Activated CD4-positive, alpha-beta T cell treated with anti-CD3 and anti-CD28 coated beads for 36 hours (primary cell): ENCODE measurements around the gene XKR3. TPM values are rescaled to one million over a fixed set of nuclear protein-coding genes. Genes with fewer than 3 reads are reported as not detected.
"Not testable (repeated sequence)": the region's sequence is repeated elsewhere in the genome, so short reads cannot be mapped to it uniquely, and the experiment has no call there.

Source experiments
- ATAC-seq: fragments of 200-7000 bp; cut with Tn5 transposase; one replicate; pipeline ENCODE4 v1.10.0; 2021; ENCODE audit warnings: mild to moderate bottlenecking, moderate library complexity
- CTCF ChIA-PET: fragments of 350-600 bp; sonication (Branson Sonifier 250); formaldehyde crosslinking; loops from one replicate; lab custom pipeline; 2021; ENCODE audit warnings: antibody characterized with exemption; lab: Charles Lee
- POLR2A ChIA-PET: fragments of 350-600 bp; sonication (Branson Sonifier 250); formaldehyde crosslinking; loops from one replicate; lab custom pipeline; 2021; ENCODE audit warnings: antibody characterized with exemption, inconsistent platforms; lab: Charles Lee
- DNase-seq: peaks from one replicate; pipeline ENCODE4 v3.0.0-alpha.2; 2020
- H3K27ac Mint-ChIP-seq: one replicate; pipeline ENCODE4 v1.8.0; 2021; ENCODE audit warnings: mixed read lengths
- H3K27me3 Mint-ChIP-seq: one replicate; pipeline ENCODE4 v1.8.0; 2021; ENCODE audit warnings: mixed read lengths
- H3K36me3 Mint-ChIP-seq: one replicate; pipeline ENCODE4 v1.8.0; 2021; ENCODE audit warnings: low read depth, mixed read lengths
- H3K4me1 Mint-ChIP-seq: one replicate; pipeline ENCODE4 v1.8.0; 2021; ENCODE audit warnings: mixed read lengths
- H3K4me3 Mint-ChIP-seq: one replicate; pipeline ENCODE4 v1.8.0; 2021; ENCODE audit warnings: mild to moderate bottlenecking, moderate library complexity, mixed read lengths
- H3K9me3 Mint-ChIP-seq: one replicate; pipeline ENCODE4 v1.8.0; 2021; ENCODE audit warnings: low read depth, mixed read lengths
- intact Hi-C, 2 experiments: fragments of 100-400 bp; cut with DNase I in 1 of 2; cut with micrococcal nuclease in 1 of 2; formaldehyde crosslinking; loops; one replicate each; pipeline versions ENCODE4 v1.14.2 to v1.15.1; 2022 to 2024; cut with DNase I, micrococcal nuclease
- total RNA-seq, 2 experiments: library from RNA; stranded (reverse); gene quantifications; one replicate each; pipeline ENCODE4 v1.2.3, GENCODE V29; 2021

The XKR3 gene
- total RNA-seq, 2 experiments from 2014 or later = not detected

- H3K27ac Mint-ChIP-seq = no peak overlapping the region
- no peak overlapping the region for H3K4me3 Mint-ChIP-seq
- no peaks in the 10 kb centered on the region for H3K27me3 Mint-ChIP-seq
- H3K4me1 Mint-ChIP-seq = no peaks in the 10 kb centered on the region
- no peaks in the 10 kb centered on the region for H3K36me3 Mint-ChIP-seq
- no peak for DNase-seq
- intact Hi-C loops = no loop called here
- CTCF ChIA-PET = no interaction called here
- no peak for ATAC-seq
- POLR2A ChIA-PET = no interaction called here
- H3K9me3 Mint-ChIP-seq = no peaks in the 10 kb centered on the region
These were observed 44.0 kb downstream of the XKR3 start for GRCh38 chr22:16781074-16781763.

- ChIA-PET POLR2A (no interaction called here), CTCF (no interaction called here)
- Mint-ChIP-seq H3K27ac (no peak overlapping the region), H3K36me3 (no peaks in the 10 kb centered on the region), H3K4me1 (peaks cover 4% of the 10 kb centered on the region), H3K9me3 (no peaks in the 10 kb centered on the region), H3K27me3 (no peaks in the 10 kb centered on the region), H3K4me3 (no peak overlapping the region)
- DNase-seq (no peak), ATAC-seq (no peak)
- intact Hi-C loops = loop anchor here (5.0 to 10.0 kb wide), 2 partner anchors 115 to 127 kb away; no protein-coding TSS in a partner anchor
These were observed 47.8 kb downstream of the XKR3 start for GRCh38 chr22:16777284-16777924.

- Mint-ChIP-seq H3K27me3 (no peaks in the 10 kb centered on the region), H3K27ac (no peak overlapping the region), H3K36me3 (no peaks in the 10 kb centered on the region), H3K4me3 (no peak overlapping the region), H3K9me3 (no peaks in the 10 kb centered on the region), H3K4me1 (peaks cover 4% of the 10 kb centered on the region)
- ChIA-PET POLR2A (no interaction called here), CTCF (interaction anchor here (2.1 kb wide), 1 partner anchor 8 kb away, joined by 10 read pairs; no protein-coding TSS in a partner anchor)
- DNase-seq (no peak), ATAC-seq (no peak)
- intact Hi-C loops = loop anchor here (5.0 to 10.0 kb wide), 2 partner anchors 116 to 129 kb away; no protein-coding TSS in a partner anchor
These were observed 49.1 kb downstream of the XKR3 start for GRCh38 chr22:16776080-16776479.

- DNase-seq = no peak
- peaks cover 4% of the 10 kb centered on the region for H3K4me1 Mint-ChIP-seq
- no peaks in the 10 kb centered on the region for H3K27me3 Mint-ChIP-seq
- H3K36me3 Mint-ChIP-seq = no peaks in the 10 kb centered on the region
- ATAC-seq = no peak
- H3K4me3 Mint-ChIP-seq = no peak overlapping the region
- ChIA-PET CTCF (interaction anchor here (1.1 to 2.1 kb wide), 2 partner anchors 9 to 12 kb away, joined by 3 to 10 read pairs; no protein-coding TSS in a partner anchor), POLR2A (no interaction called here)
- no peaks in the 10 kb centered on the region for H3K9me3 Mint-ChIP-seq
- H3K27ac Mint-ChIP-seq = no peak overlapping the region
- intact Hi-C loops = loop anchor here (5.0 to 10.0 kb wide), 3 partner anchors 47 to 130 kb away; no protein-coding TSS in a partner anchor
These were observed 50.2 kb downstream of the XKR3 start for GRCh38 chr22:16774911-16775500.

DNA sequence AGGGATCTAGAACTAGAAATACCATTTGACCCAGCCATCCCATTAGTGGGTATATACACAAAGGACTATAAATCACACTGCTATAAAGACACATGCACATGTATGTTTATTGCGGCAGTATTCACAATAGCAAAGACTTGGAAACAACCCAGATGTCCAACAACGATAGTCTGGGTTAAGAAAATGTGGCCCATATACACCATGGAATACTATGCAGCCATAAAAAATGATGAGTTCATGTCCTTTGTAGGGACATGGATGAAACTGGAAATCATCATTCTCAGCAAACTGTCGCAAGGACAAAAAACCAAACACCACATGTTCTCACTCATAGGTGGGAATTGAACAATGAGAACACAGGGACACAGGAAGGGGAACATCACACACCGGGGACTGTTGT is 53.6 kb downstream of the XKR3 start:
- CTCF ChIA-PET, H3K9me3 Mint-ChIP-seq, ATAC-seq, H3K36me3 Mint-ChIP-seq, H3K4me1 Mint-ChIP-seq, H3K4me3 Mint-ChIP-seq, POLR2A ChIA-PET, H3K27ac Mint-ChIP-seq, DNase-seq, H3K27me3 Mint-ChIP-seq: not testable (repeated sequence)
- intact Hi-C loops = loop anchor here (5.0 to 10.0 kb wide), 2 partner anchors 51 to 133 kb away; no protein-coding TSS in a partner anchor

DNA sequence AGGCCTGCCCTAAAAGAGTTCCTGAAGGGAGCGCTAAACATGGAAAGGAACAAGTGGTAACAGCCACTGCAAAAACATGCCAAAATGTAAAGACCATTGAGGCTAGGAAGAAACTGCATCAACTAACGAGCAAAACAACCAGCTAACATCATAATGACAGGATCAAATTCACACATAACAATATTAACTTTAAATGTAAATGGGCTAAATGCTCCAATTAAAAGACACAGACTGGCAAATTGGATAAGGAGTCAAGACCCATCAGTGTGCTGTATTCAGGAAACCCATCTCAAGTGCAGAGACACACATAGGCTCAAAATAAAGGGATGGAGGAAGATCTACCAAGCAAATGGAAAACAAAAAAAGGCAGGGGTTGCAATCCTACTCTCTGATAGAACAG is 57.3 kb downstream of the XKR3 start:
- ATAC-seq, H3K27ac Mint-ChIP-seq, DNase-seq, H3K9me3 Mint-ChIP-seq, CTCF ChIA-PET, H3K4me3 Mint-ChIP-seq, H3K4me1 Mint-ChIP-seq, H3K27me3 Mint-ChIP-seq, POLR2A ChIA-PET, H3K36me3 Mint-ChIP-seq, intact Hi-C loops: not testable (repeated sequence)

- DNase-seq, H3K27ac Mint-ChIP-seq, H3K9me3 Mint-ChIP-seq, H3K27me3 Mint-ChIP-seq, H3K4me1 Mint-ChIP-seq, H3K4me3 Mint-ChIP-seq, intact Hi-C loops, ATAC-seq, POLR2A ChIA-PET, H3K36me3 Mint-ChIP-seq: not testable (repeated sequence)
- CTCF ChIA-PET = interaction anchor here (0.6 to 0.7 kb wide), 2 partner anchors 13 to 17 kb away, joined by 3 to 4 read pairs; no protein-coding TSS in a partner anchor
These were observed 63.0 kb downstream of the XKR3 start for GRCh38 chr22:16762224-16762623.

DNA sequence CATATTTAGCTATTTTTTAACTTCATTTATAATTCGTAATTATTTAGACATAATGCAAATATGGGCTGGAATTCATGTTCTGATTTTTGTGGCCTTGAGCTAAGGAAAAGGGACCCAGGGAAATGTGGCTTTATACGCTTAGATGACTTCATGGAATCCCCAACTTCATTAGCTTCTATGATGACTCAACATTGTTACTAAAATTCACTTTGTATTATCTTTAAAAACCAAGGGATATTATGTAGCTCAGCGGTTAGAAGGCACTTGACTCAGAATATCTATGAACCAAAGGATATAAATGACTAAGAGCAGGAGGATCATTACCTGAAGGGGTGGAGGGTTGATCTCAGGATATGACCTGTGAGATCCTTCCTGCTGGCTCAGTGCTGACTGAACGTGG is 64.8 kb downstream of the XKR3 start:
- H3K27me3 Mint-ChIP-seq, H3K4me3 Mint-ChIP-seq, ATAC-seq, H3K4me1 Mint-ChIP-seq, POLR2A ChIA-PET, H3K27ac Mint-ChIP-seq, DNase-seq, CTCF ChIA-PET, intact Hi-C loops, H3K9me3 Mint-ChIP-seq, H3K36me3 Mint-ChIP-seq: not testable (repeated sequence)

GRCh38 chr22:16749282-16749681 is 75.9 kb downstream of the XKR3 start:
- DNase-seq, POLR2A ChIA-PET, H3K36me3 Mint-ChIP-seq, CTCF ChIA-PET, ATAC-seq, H3K27ac Mint-ChIP-seq, intact Hi-C loops, H3K4me1 Mint-ChIP-seq, H3K4me3 Mint-ChIP-seq, H3K27me3 Mint-ChIP-seq, H3K9me3 Mint-ChIP-seq: not testable (repeated sequence)

DNA sequence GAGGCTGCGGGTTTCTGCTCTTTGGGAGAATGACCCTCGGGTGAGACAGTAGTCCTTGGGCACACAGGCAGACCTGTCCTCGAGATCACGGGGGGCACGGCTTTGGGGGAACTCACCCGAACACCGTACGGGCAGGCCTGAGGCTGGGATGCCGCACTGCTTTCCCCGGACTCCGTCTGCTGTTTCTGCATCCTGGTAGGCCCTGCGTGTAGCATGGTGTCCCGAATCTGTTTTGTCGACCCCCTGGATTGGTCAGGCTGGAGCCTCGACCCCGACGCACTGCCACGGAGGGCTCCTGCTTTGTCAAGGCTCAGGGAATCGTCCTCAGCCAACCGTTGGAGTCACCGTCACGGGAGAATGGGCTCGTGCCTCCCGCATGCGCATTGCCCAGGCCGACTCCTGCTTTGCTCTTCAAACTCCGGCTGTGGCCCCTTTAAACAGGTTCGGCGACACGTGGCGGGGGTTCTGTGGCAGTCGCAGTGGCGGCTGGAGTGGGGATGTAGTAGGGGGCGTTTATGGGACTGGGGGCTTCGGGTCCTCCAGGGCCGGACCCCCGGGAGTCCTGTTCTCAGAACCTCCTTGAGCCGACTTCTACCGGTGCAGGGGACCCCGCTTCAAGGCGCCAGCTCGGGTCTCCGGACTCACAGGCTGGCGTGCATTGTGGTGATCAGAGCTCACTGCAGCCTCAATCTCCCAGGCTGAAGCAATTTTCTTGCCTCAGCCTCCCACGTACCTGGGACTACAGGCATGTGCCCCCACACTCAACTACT is 76.9 kb downstream of the XKR3 start:
- DNase-seq, intact Hi-C loops, CTCF ChIA-PET, H3K4me3 Mint-ChIP-seq, POLR2A ChIA-PET, H3K27me3 Mint-ChIP-seq, H3K27ac Mint-ChIP-seq, H3K9me3 Mint-ChIP-seq, H3K4me1 Mint-ChIP-seq, H3K36me3 Mint-ChIP-seq, ATAC-seq: not testable (repeated sequence)
